GM23338 (cell line): ENCODE results near the gene SELENOO. TPM values are rescaled to one million over a fixed set of nuclear protein-coding genes. Genes with fewer than 3 reads are reported as not detected.

Experiments
- ATAC-seq: fragments of 200-7000 bp; cut with Tn5 transposase; 3 replicates; pipeline ENCODE4 v1.9.1; 2020
- DNase-seq: peaks from one replicate; pipeline ENCODE4 v3.0.0-alpha.2; 2015; ENCODE audit warnings: low spot score
- H2AFZ ChIP-seq: fragments of 200-600 bp; sonication (generic); 2 replicates; pipeline ENCODE4 v1.8.0; 2016; ENCODE audit warnings: antibody characterized with exemption, mild to moderate bottlenecking, moderate library complexity
- H3F3A ChIP-seq: fragments of 200-600 bp; sonication (generic); replicated peaks from 2 replicates; pipeline ENCODE4 v1.8.0; 2017; ENCODE audit warnings: antibody characterized with exemption, mixed run types, low read depth
- H3K27ac ChIP-seq: fragments of 200-600 bp; sonication (generic); 2 replicates; pipeline ENCODE4 v1.6.1; 2016; ENCODE audit warnings: low read depth
- H3K27me3 ChIP-seq: fragments of 200-600 bp; sonication (generic); 2 replicates; pipeline ENCODE4 v1.8.0; 2016; ENCODE audit warnings: mild to moderate bottlenecking, mixed run types, moderate library complexity; ENCODE audit not compliant: insufficient read depth
- H3K36me3 ChIP-seq: fragments of 200-600 bp; sonication (generic); 2 replicates; pipeline ENCODE4 v1.8.0; 2016; ENCODE audit warnings: mild to moderate bottlenecking; ENCODE audit not compliant: insufficient read depth
- H3K4me1 ChIP-seq: fragments of 200-600 bp; sonication (generic); 2 replicates; pipeline ENCODE4 v1.8.0; 2016; ENCODE audit warnings: mild to moderate bottlenecking, moderate library complexity; ENCODE audit not compliant: insufficient read depth
- H3K4me2 ChIP-seq: fragments of 200-600 bp; sonication (generic); 2 replicates; pipeline ENCODE4 v1.7.1; 2017; ENCODE audit warnings: mixed run types
- H3K4me3 ChIP-seq: fragments of 200-600 bp; sonication (generic); 2 replicates; pipeline ENCODE4 v1.6.1; 2016; ENCODE audit warnings: mixed run types
- H3K79me2 ChIP-seq: fragments of 200-600 bp; sonication (generic); replicated peaks from 2 replicates; pipeline ENCODE4 v1.8.0; 2017; ENCODE audit warnings: mild to moderate bottlenecking; ENCODE audit not compliant: insufficient read depth
- H3K9me2 ChIP-seq: fragments of 200-600 bp; sonication (generic); 2 replicates; pipeline ENCODE4 v1.8.0; 2017; ENCODE audit not compliant: insufficient read depth
- H4K20me1 ChIP-seq: fragments of 200-600 bp; sonication (generic); replicated peaks from 2 replicates; pipeline ENCODE4 v1.8.0; 2017; ENCODE audit warnings: mild to moderate bottlenecking; ENCODE audit not compliant: insufficient read depth
- H3K27ac Mint-ChIP-seq: 2 replicates; pipeline ENCODE4 v1.8.0; 2020; ENCODE audit warnings: inconsistent platforms, mild to moderate bottlenecking, moderate library complexity, mixed read lengths
- H3K27me3 Mint-ChIP-seq: 3 replicates; pipeline ENCODE4 v1.8.0; 2022; ENCODE audit warnings: low read depth, mild to moderate bottlenecking, moderate library complexity, mixed read lengths, inconsistent platforms; ENCODE audit not compliant: insufficient read depth, poor library complexity
- H3K36me3 Mint-ChIP-seq: 3 replicates; pipeline ENCODE4 v1.8.0; 2021; ENCODE audit warnings: low read depth, mild to moderate bottlenecking, inconsistent platforms, moderate library complexity, mixed read lengths
- H3K4me1 Mint-ChIP-seq: 3 replicates; pipeline ENCODE4 v1.8.0; 2020; ENCODE audit warnings: mild to moderate bottlenecking, inconsistent platforms, mixed read lengths
- H3K4me3 Mint-ChIP-seq: 3 replicates; pipeline ENCODE4 v1.8.0; 2021; ENCODE audit warnings: moderate library complexity, mild to moderate bottlenecking, inconsistent platforms, mixed read lengths
- H3K9me3 Mint-ChIP-seq: 3 replicates; pipeline ENCODE4 v1.8.0; 2020; ENCODE audit warnings: moderate library complexity, mild to moderate bottlenecking, inconsistent platforms, mixed read lengths
- CREB1 ChIP-seq: fragments of 250-450 bp; sonication (Bioruptor Pico); IDR thresholded peaks from 2 replicates; pipeline ENCODE4 v1.5.0; 2020; ENCODE audit warnings: low read depth, mild to moderate bottlenecking, moderate library complexity
- CTCF ChIP-seq, 2 experiments: fragments of 200-600 bp in 1 of 2; sonication (generic) in 1 of 2; conservative IDR thresholded peaks; 2 replicates each; pipeline versions ENCODE4 v1.5.1 to v1.6.1; 2016 to 2017; ENCODE audit warnings: antibody characterized with exemption in 2 of 2, low read depth in 2 of 2, mild to moderate bottlenecking in 2 of 2, moderate library complexity in 1 of 2
- ETS1 ChIP-seq: IDR thresholded peaks from 2 replicates; pipeline ENCODE4 v1.6.1; 2016; ENCODE audit warnings: antibody characterized with exemption
- EZH2 ChIP-seq: fragments of 200-600 bp; sonication (generic); IDR thresholded peaks from one replicate; pipeline ENCODE4 v1.8.0; 2017; ENCODE audit warnings: antibody characterized with exemption, mild to moderate bottlenecking, low read depth; ENCODE audit not compliant: unreplicated experiment
- EZH2phosphoT487 ChIP-seq: fragments of 200-600 bp; sonication (generic); IDR thresholded peaks from one replicate; pipeline ENCODE4 v1.8.1; 2018; ENCODE audit warnings: antibody characterized with exemption; ENCODE audit not compliant: unreplicated experiment
- JUNB ChIP-seq: IDR thresholded peaks from one replicate; pipeline ENCODE4 v1.6.1; 2016; ENCODE audit warnings: antibody characterized with exemption; ENCODE audit not compliant: unreplicated experiment
- NANOG ChIP-seq: IDR thresholded peaks from 2 replicates; pipeline ENCODE4 v1.6.1; 2016; ENCODE audit warnings: antibody characterized with exemption, borderline replicate concordance
- POLR2AphosphoS5 ChIP-seq: IDR thresholded peaks from 2 replicates; pipeline ENCODE4 v1.6.1; 2016; ENCODE audit warnings: antibody characterized with exemption, low read depth
- REST ChIP-seq: IDR thresholded peaks from one replicate; pipeline ENCODE4 v1.6.1; 2018; ENCODE audit warnings: antibody characterized with exemption; ENCODE audit not compliant: unreplicated experiment
- STAT1 ChIP-seq: IDR thresholded peaks from one replicate; pipeline ENCODE4 v1.6.1; 2016; ENCODE audit warnings: antibody characterized with exemption; ENCODE audit not compliant: unreplicated experiment
- ZNF114 ChIP-seq: fragments of 250-450 bp; sonication (Bioruptor Pico); IDR thresholded peaks from 2 replicates; pipeline ENCODE4 v1.5.0; 2020; ENCODE audit warnings: mild to moderate bottlenecking, moderate library complexity
- ZNF331 ChIP-seq: fragments of 250-450 bp; sonication (Bioruptor Pico); IDR thresholded peaks from 2 replicates; pipeline ENCODE4 v1.5.0; 2020; ENCODE audit warnings: low read depth, mild to moderate bottlenecking, moderate library complexity
- ZNF462 ChIP-seq: fragments of 250-450 bp; sonication (Bioruptor Pico); IDR thresholded peaks from 2 replicates; pipeline ENCODE4 v1.5.0; 2020; ENCODE audit warnings: mild to moderate bottlenecking, moderate library complexity
- polyA plus RNA-seq: library from polyadenylated mRNA; unstranded; fragments of >200 nt; fragmentation: Nextera tagmentation; extraction: Ambion mirVana; gene quantifications from 2 replicates; pipeline ENCODE4 v1.2.1, GENCODE V29; 2016
- total RNA-seq: library from RNA; depleted of rRNA; stranded (reverse); fragments of >200 nt; shearing (Covaris generic); gene quantifications from 2 replicates; pipeline ENCODE4 v1.2.3, GENCODE V29; 2014

SELENOO gene
- total and polyA plus RNA-seq, 2 experiments from 2014 or later: 6.8 to 21.3 TPM

- Histone ChIP-seq H3K4me3 (peak within 1 kb of the TSS; percentile 64), H3F3A (no peaks in the 10 kb centered on the region), H3K9me2 (no peaks in the 10 kb centered on the region), H3K4me1 (peaks cover 7% of the 10 kb centered on the region), H3K36me3 (no peaks in the 10 kb centered on the region), H4K20me1 (no peaks in the 10 kb centered on the region), H3K79me2 (no peaks in the 10 kb centered on the region), H3K27ac (no peak within 1 kb of the TSS), H3K27me3 (peaks cover 32% of the 10 kb centered on the region), H3K4me2 (peak within 1 kb of the TSS; percentile 82), H2AFZ (0 out of 2 replicates have a peak within 1 kb of the TSS, but pooled peaks have one; percentile 72)
- H3K4me3 Mint-ChIP-seq: peak within 1 kb of the TSS; percentile 68
- peaks cover 6% of the 10 kb centered on the region; the same call in 2 of the 3 replicates for H3K4me1 Mint-ChIP-seq
- peaks cover 32% of the 10 kb centered on the region for H3K27me3 Mint-ChIP-seq
- TF ChIP-seq NANOG (no peak), ZNF462 (CRISPR knock-in tag) (no peak), ZNF331 (no peak), POLR2AphosphoS5 (no peak), CREB1 (CRISPR knock-in tag) (no peak), JUNB (no peak), CTCF (conservative IDR thresholded peaks at IDR 0.05; ENCODE audit: low read depth in 2 of 2) (no peak), ZNF114 (no peak), EZH2phosphoT487 (no peak), ETS1 (no peak), EZH2 (no peak), REST (no peak), STAT1 (no peak)
- ATAC-seq (peak; percentile 48), DNase-seq (peak; percentile 79)
- no peaks in the 10 kb centered on the region for H3K9me3 Mint-ChIP-seq
- H3K27ac Mint-ChIP-seq: no peak within 1 kb of the TSS
- no peaks in the 10 kb centered on the region for H3K36me3 Mint-ChIP-seq
Measured at GRCh38 chr22:50261615-50262459, 61.0 kb downstream of the SELENOO start, which contains the start of gene MAPK12. TSS of gene MAPK12 (minus strand) at chr22:50261683. CDS start at chr22:50261509, 174 bp downstream.
